ENCODE results near the gene ITLN2. TPM values are rescaled to one million over a fixed set of nuclear protein-coding genes. Genes with fewer than 3 reads are reported as not detected.

ITLN2 gene
- polyA plus RNA-seq, 1 of the 3 experiments (the other 2 are of a cell fraction), result not detected

GRCh38 chr1:160952129-160952510, 2.5 kb downstream of the ITLN2 start:
- H4K20me1 ChIP-seq (ENCODE audit: insufficient read depth), result no peaks in the 10 kb centered on the region
- peaks cover 35% of the 10 kb centered on the region; the same call in 1 of the 2 replicates for H3K27me3 ChIP-seq (ENCODE audit: insufficient read depth)
- ChIA-PET CTCF (interaction anchor here (0.6 to 1.9 kb wide), 10 partner anchors 7 to 1578 kb away, joined by 3 to 6 read pairs (median 4); partner anchors contain the start of gene ITLN1), POLR2A (no interaction called here)
- H3K4me3 ChIP-seq (ENCODE audit: low read depth in 2 of 2, low read length in 1 of 2), result no peak overlapping the region
- H3K9me2 ChIP-seq, result no peaks in the 10 kb centered on the region
- TF ChIP-seq POLR2AphosphoS5 (IDR thresholded peaks at IDR 0.05; ENCODE audit: low read depth, low read length), result no peak
- no peak for TF ChIP-seq CTCF (IDR thresholded peaks at IDR 0.05)
- TF ChIP-seq SMC3 (IDR thresholded peaks at IDR 0.05; ENCODE audit: low read depth, low read length), result no peak
- TF ChIP-seq RXRA (IDR thresholded peaks at IDR 0.05; ENCODE audit: borderline replicate concordance, low read depth), result no peak
- TF ChIP-seq SIN3A (IDR thresholded peaks at IDR 0.05; ENCODE audit: borderline replicate concordance, low read depth, low read length), result no peak
- TF ChIP-seq GABPA (IDR thresholded peaks at IDR 0.05; ENCODE audit: low read depth), result no peak
- TF ChIP-seq MXI1 (IDR thresholded peaks at IDR 0.05; ENCODE audit: low read depth, low read length), result no peak
- no peak for TF ChIP-seq ELF1 (IDR thresholded peaks at IDR 0.05)
- TF ChIP-seq TAF1 (IDR thresholded peaks at IDR 0.05; ENCODE audit: borderline replicate concordance, low read depth, low read length), result no peak
- TF ChIP-seq FOSL2 (IDR thresholded peaks at IDR 0.05; ENCODE audit: borderline replicate concordance, low read depth), result no peak
- TF ChIP-seq MEF2A (IDR thresholded peaks at IDR 0.05; ENCODE audit: borderline replicate concordance, low read depth), result no peak
- TF ChIP-seq GATA2 (CRISPR knock-in tag; IDR thresholded peaks at IDR 0.05), result no peak
- TF ChIP-seq USF1 (IDR thresholded peaks at IDR 0.05; ENCODE audit: borderline replicate concordance, low read depth), result no peak
- no peak for TF ChIP-seq RCOR1 (IDR thresholded peaks at IDR 0.05; ENCODE audit: low read length)
- TF ChIP-seq RAD21 (IDR thresholded peaks at IDR 0.05; ENCODE audit: low read length), result no peak
- TF ChIP-seq TEAD4 (IDR thresholded peaks at IDR 0.05; ENCODE audit: borderline replicate concordance, insufficient read depth), result no peak
- no peak for TF ChIP-seq RFX5 (IDR thresholded peaks at IDR 0.05; ENCODE audit: low read length)
- WGBS (ENCODE audit: low lambda C conversion rate), result 28% methylated on average over 2 of the region's 2 CpGs
- no peaks in the 10 kb centered on the region for H3K79me2 ChIP-seq (ENCODE audit: insufficient read depth)
- H3K9me3 ChIP-seq, result no peaks in the 10 kb centered on the region
- H3K27ac ChIP-seq (ENCODE audit: low read depth in 2 of 2, low read length in 1 of 2), result no peak overlapping the region
- H3K9ac ChIP-seq, result no peak overlapping the region
- H3K36me3 ChIP-seq (replicated peaks in 1 of 2; ENCODE audit: control insufficient read depth in 1 of 2, insufficient read depth in 2 of 2, low read length in 1 of 2), result no peaks in the 10 kb centered on the region
- H3K4me1 ChIP-seq (ENCODE audit: control insufficient read depth in 1 of 2, insufficient read depth in 2 of 2, low read depth in 1 of 2, low read length in 1 of 2), result no peaks in the 10 kb centered on the region
- H3K4me2 ChIP-seq, result no peak overlapping the region
- no peak for DNase-seq
- no peak overlapping the region for H2AFZ ChIP-seq (ENCODE audit: low read depth)
- H3F3A ChIP-seq (replicated peaks; ENCODE audit: insufficient read depth), result no peaks in the 10 kb centered on the region
